ENCODE results near the gene B3GAT3.
A peak's percentile ranks its signal among the peaks of the same experiment; 100 is the strongest.
"Not testable (repeated sequence)": the region's sequence is repeated elsewhere in the genome, so short reads cannot be mapped to it uniquely, and the experiment has no call there.

B3GAT3 gene

DNA sequence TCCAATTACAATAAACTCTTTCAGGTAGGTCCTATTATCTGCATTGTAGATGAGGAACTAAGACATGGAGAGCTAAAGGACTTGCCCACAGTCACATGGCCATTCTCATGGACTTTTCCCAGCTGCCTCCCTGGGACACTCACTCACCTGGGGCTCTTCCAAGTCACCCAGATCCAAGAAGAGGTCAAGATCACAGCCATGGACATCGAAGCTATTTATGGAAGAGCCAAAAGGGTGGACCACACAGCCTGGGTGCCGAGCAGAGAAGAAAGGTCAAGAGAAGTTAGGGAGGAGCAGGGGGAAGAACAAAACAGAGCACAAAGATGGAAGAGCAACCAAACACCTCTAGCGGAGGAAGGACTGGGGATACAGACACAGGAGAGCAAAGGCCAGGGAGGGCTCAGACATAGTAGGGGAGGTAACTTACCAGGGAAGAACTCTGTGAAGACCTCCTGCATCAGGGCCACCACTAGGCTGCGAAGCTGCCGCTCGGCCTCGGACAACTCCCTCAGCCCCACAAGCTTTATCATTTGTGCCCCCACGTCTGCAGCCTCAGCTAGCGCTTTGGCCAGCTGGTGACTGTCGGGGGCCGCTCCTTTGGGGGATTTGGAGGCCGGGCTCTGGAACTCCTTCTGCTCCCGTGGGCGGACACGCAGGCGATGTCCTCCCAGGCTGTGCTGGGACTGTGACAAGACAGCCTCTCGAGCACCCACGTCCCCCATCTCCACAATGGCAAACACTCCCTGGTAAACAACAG, 40.6 kb downstream of the B3GAT3 start:
- no peak for DNase-seq (ENCODE audit: low read depth in 2 of 2, low spot score in 1 of 2)

DNA sequence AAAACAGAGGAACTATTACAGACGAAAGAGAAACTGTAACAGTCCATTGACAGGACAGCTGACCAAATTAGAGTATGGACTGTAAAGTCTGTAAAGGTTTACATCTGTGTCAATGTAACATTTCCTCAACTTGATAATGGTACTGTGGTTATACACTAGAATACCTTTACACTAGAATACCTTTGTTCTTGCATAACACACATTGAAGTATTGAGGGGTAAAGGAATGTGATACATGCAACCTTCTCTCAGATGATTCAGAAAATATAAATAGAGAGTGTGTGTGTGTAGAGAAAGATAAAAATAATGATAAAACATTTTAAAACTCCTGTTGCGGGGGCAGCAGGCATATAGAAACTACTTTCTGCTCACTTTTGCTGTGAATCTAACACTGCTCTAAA, 42.5 kb downstream of the B3GAT3 start:
- DNase-seq (ENCODE audit: low read depth in 2 of 2, low spot score in 1 of 2): no peak

DNA sequence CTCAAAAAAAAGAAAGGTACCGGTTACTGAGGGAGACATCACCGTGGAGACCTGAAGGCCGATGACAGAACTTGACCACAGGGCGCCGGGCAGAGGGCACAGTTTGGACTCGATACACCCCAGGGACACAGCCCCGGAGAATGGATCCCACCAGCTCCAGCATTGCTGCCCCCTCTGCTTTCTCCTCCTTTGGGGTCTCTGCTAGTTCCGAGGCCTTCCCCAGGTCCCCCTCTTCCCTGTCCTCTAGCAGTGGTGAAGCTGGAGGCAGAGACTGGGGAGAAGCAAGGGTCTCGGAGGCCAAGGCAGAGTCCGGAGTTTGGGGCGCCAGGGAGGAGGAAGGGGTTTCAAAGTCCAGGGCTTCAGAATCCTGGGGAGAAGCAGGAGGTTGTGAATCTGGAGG, 43.2 kb downstream of the B3GAT3 start:
- no peak for DNase-seq (ENCODE audit: low read depth in 2 of 2, low spot score in 1 of 2)

DNA sequence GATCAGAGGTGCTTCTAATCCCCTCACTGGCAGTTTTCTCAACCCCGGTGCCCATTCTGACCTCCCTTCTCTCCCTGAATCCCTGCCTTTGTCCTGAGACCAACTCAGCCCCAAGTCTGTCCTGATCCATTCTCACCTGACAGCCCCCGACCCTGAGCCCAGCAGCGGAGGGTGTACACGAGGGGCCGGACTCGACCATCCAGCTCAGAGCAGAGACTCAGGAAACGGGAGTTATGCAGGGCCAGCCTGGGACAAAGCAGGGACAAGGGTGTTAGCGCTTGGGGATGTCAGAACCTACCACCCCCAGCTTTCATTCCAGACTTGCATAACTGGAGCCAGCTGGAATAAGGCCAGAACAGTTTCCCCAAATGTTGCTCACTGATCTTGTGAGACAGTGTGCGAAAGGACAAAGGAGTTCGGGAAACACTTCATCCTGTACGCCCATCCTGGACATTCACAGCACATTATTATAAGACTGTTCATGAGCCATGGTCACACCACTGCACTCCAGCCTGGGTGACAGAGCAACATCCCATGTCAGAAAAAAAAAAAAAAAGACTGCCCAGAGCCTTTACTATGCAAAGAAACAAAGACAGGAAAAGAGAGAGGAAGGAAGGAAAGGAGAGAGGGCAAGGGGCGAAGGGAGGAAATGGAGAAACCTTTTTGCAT, 44.6 kb downstream of the B3GAT3 start:
- DNase-seq (ENCODE audit: low read depth in 2 of 2, low spot score in 1 of 2): no peak

DNA sequence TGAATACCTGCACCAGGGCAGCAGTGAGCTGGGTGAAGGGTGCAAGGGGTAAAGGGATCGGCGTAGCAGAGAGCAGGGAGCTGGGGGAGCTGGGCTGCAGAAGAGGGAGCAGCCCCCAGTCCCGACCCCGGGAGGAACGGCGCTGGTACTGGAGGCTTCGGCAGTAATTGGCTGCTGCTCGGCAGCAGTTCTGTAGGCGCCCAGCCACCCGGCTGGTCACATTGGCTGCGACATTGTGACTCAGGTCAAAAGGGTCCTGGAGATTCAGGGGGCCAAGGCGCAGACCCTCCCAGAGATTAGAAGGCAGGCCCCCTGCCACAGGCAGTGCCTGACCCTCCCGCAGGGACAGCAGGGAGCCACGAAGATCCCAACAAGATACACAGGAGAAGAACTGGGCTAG, 45.9 kb downstream of the B3GAT3 start:
- DNase-seq (ENCODE audit: low read depth in 2 of 2, low spot score in 1 of 2): no peak

DNA sequence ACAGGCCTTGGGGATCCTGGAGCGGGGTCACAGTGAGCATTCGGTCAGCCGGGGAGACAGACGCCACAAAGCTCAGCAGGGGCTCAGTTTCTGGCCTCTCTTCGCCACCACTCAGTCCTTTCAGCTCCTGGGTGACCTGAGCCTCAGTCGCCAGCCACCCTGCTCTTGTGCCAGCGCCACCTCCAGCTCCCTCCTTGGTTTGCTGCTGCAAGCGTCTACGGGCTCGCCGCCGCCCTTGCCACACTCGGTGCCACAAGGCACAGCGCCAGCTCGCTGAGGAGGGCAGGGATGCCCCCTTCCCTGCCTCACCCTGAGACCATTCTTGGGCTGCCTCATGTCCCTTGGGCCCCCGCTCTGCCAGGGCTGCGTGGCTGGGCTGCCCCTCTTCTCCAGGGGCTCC, 46.6 kb downstream of the B3GAT3 start:
- DNase-seq (ENCODE audit: low read depth in 2 of 2, low spot score in 1 of 2): no peak

DNA sequence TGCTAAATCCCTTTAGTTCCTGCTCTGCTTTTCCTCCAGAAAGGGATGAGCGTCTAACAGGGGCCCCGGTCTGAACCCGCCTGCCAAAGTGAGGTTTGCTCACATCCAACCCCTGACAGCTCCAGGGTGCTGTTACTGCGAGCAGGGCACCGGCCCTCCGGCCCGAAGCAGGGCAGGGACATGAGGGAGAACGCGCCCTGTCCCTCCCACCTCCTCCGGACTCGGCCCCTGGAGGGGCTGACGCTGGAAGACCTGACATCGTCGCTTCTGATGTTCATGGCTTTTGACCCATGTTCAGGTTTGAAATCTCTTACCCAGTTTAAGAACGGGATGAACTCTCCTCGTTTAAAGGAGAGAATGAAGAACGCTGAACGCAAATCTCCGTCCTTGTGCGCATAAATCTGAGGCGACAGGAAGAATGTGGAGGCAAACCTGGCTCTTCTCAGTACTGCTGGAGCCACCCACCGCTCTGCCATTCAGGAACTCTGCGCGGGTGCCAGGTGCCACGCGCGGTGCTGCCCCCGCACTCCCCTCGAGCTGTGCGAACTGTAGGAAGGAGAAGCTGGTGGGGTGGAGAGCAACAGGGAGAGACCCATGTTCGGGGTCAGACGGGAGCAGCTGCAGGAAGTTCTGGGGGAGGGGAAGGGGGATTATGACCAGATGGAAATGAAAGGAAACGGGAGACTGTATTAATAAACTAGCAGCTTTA, 47.3 kb downstream of the B3GAT3 start:
- DNase-seq (ENCODE audit: low read depth in 2 of 2, low spot score in 1 of 2): no peak

DNA sequence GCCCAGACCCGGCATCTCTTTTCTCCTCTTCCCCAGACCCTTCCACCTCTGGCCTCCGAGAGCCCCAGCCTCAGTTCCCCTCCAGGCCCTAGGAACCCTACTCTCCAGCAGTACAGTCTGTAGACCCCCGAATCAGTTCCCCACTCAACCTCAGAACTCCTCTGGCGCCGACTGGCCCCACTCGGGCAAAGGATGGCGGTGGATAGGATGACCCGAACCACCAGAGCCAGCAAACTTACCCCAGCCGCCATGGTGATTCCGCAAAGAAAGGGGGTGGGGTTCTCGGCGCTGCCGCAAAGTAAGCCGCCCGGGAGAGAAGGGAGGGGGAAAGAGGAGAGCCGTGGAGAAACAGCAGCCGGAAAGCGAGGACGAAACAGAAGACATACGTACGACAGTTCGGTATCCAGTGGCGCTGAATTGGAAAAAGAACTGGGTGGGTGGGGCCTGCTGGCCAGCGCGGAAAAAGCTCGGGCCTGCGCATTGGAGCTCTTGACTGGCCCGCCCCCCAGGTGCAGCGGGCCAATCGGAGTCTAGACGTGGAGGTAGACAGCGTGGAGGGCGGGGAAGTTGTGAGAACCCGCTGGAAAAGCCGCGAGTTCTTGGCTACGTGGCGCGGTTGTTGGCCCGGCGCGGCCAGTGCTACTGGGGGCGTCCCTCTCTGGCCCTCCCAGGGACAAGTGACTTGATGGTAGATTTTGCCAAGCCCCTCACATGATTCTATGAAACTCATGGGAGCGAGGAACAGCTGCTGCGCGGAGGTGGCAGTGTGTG, 48.0 kb downstream of the B3GAT3 start, which contains the start of gene EEF1G:
TSS of gene EEF1G (minus strand) at position 300 of the 771 bp plus-strand sequence. CDS start at position 251, 49 bp downstream.
- peak; percentile 94 to 97 for DNase-seq (ENCODE audit: low read depth in 2 of 2, low spot score in 1 of 2)

DNA sequence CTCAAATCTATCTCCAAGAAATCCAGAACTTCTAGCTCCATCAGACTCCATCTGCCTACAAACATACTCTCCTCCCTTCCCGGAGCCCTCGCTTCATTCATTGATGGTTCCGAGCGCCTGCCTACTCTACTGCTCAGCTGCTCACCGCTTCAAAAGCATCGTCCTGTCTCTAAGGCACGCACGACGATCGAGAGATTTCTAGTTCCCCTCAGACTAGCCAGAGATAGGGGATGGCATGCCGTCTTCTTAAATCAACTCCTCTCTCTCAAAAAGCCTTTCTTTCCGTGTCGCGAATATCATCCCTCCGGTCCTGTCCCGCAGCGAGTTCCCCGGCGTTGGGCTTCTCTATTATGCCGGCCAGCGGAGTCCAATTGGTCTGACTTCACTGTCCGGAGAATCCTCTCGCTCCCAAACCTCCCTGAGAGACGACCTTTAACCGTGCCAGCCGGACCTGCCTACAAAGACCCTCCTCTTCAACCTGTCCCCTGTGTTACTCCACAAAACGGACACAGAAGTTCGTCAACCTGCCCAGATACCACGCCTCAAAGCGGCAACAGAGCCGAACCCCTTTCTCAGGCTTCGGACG, 48.7 kb downstream of the B3GAT3 start:
- DNase-seq (ENCODE audit: low read depth in 2 of 2, low spot score in 1 of 2): no peak

DNA sequence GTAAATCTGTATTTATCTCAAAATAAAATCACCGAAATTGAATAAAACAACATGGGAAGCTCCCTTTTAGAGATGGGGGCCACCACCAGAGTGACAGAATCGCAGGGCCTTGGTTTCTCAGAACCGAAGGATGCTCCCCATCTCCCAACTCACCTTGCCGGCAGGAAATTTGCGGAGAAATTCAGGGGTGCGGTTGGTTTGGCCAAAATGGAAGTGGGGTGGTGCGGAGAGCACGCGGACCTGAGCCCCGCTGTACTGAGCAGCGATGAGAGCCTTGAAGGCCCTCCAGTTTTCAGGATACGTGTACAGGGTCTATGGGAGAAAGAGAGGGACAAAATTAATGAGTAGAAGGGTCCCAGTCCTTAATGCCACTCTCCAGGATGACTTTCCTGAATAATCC, 49.4 kb downstream of the B3GAT3 start:
- DNase-seq (ENCODE audit: low read depth in 2 of 2, low spot score in 1 of 2): no peak

DNA sequence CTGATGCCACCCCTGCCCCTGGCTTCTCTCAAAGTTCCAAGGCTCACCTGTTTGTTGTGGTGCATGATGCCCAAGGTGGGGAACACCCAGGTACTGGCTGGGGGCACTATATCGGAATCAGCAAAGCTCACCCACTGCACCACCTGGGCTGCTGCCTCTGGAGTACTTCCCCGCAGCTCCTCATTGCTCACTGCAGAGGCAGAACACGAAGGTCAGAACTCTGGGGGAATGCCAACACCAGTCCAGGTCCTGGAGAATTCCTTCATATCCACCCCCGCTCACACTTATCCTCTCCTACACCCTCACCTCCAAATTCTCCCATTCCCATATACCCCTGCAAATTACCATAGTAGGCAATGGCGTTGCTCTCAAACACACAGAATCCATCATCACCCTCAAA, 50.3 kb downstream of the B3GAT3 start:
- DNase-seq (ENCODE audit: low read depth in 2 of 2, low spot score in 1 of 2): not testable (repeated sequence)

DNA sequence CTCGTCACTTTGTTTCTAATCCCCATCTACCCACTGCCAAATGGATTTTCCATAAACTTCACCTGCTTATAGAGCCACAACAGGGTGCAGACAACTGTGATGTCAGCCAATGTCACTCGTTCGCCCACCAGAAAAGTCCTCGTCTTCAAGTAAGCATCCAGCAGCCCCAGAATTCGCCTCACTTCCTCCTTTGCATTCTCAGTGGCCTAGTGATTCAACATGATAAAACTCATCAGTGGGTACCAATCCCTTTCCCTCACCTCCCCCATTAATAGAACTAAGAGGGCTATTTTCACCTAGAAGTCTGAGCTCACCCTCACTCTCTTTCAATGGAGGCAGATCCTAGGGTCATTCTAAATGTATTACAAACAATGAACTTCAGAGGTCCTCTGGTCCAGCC, 50.9 kb downstream of the B3GAT3 start:
- not testable (repeated sequence) for DNase-seq (ENCODE audit: low read depth in 2 of 2, low spot score in 1 of 2)

DNA sequence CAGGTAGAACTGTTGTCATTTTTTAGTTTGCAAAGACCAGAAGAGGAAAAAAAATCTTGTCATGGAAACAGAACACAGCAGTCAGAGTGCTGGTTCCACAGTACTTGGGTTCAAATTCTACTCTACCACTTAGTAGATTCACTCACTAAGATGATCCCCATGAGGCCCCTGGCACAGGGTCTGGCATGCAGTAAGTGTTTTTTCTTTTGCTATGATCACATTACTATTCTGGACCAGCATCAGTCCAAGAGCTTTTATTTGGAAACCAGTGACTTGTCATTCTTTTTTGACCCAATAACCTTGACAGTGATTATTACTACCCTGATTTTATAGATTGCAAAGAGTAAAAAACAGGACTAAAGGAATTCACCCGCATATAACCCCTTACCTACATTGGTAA, 52.2 kb downstream of the B3GAT3 start:
- no peak for DNase-seq (ENCODE audit: low read depth in 2 of 2, low spot score in 1 of 2)

DNA sequence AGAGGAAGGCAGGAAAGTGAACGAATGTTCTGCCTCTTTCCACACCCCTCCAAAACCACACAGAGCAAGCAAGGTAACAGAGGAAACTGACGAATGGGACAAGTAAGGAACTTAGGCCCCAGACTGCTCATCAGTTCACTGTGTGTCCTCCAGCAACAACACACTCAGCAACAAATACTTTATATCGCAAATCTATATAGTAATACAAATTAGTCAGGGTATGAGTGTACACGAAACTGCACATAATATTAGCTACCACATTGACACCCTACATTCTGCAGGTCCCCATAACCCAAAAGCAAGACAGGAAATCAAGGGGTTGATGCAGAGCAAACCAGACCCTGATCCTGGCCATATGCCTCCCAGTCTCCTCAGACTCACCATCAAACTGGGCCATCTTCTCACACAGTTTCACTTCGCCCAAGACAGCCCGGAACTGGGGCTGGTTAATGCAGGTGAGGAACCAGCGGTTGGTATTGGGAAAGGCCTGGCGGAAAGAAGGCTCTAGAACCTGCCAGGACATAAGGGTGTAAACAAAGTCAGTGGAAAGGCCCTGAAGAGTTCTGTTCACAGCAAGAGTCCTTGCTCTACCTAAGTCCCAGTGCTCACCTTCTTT, 54.7 kb downstream of the B3GAT3 start:
- DNase-seq (ENCODE audit: low read depth in 2 of 2, low spot score in 1 of 2): no peak

DNA sequence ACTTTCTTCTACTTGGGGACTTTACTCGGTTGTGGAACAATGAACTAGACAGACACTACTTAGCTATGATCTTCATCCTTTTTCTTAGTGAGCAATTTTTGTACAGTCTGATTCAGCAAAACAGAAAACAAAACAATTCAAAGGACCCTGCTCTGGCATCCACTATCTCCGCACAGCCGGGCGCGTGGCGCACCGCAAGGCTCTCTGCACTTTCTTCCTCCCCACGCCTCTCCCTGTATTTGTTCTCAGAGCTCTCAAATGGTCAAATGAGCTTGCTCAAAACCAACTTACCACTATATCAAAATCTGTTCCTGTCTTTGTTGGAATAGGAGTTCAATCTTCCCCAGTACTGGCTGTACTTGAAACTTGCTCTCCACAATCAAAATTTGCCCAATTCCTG, 55.5 kb downstream of the B3GAT3 start:
- DNase-seq (ENCODE audit: low read depth in 2 of 2, low spot score in 1 of 2): no peak

All from stimulated activated CD8-positive, alpha-beta memory T cell treated with anti-CD3 and anti-CD28 coated beads, Interleukin-4, amount 100 ng/mL, for 4 hours (primary cell).